NCI-H345 (cell line): Measurements from ENCODE around the gene ZRANB1.

Experiments used
- DNase-seq: peaks from one replicate; lab custom pipeline; 2025; lab: John Stamatoyannopoulos, UW

The ZRANB1 gene

GRCh38 chr10:125020871-125021270, 78.9 kb downstream of the ZRANB1 start:
- no peak for DNase-seq

- DNase-seq = no peak
Observed at GRCh38 chr10:125021686-125022344, 79.9 kb downstream of the ZRANB1 start.

GRCh38 chr10:125022671-125023070, 80.7 kb downstream of the ZRANB1 start:
- DNase-seq = no peak

GRCh38 chr10:125023255-125023654, 81.3 kb downstream of the ZRANB1 start:
- peak; percentile 41 for DNase-seq

- DNase-seq = peak; percentile 71
Observed at GRCh38 chr10:125023862-125024496, 82.1 kb downstream of the ZRANB1 start.

- peak; percentile 34 for DNase-seq
Observed at GRCh38 chr10:125024497-125025234, 82.7 kb downstream of the ZRANB1 start.

GRCh38 chr10:125025341-125025740, 83.4 kb downstream of the ZRANB1 start:
- no peak for DNase-seq

- DNase-seq = no peak
Observed at GRCh38 chr10:125026036-125026931, 84.4 kb downstream of the ZRANB1 start.

GRCh38 chr10:125026974-125027735, 85.2 kb downstream of the ZRANB1 start:
- DNase-seq = no peak

- no peak for DNase-seq
Observed at GRCh38 chr10:125027871-125028869, 86.2 kb downstream of the ZRANB1 start.

GRCh38 chr10:125029584-125030242, 87.8 kb downstream of the ZRANB1 start:
- no peak for DNase-seq

GRCh38 chr10:125030567-125031197, 88.8 kb downstream of the ZRANB1 start:
- DNase-seq = no peak

GRCh38 chr10:125032474-125033020, 90.6 kb downstream of the ZRANB1 start:
- DNase-seq = no peak

GRCh38 chr10:125033146-125033924, 91.4 kb downstream of the ZRANB1 start:
- no peak for DNase-seq

GRCh38 chr10:125034675-125035074, 92.8 kb downstream of the ZRANB1 start:
- no peak for DNase-seq

- no peak for DNase-seq
Observed at GRCh38 chr10:125035136-125035535, 93.2 kb downstream of the ZRANB1 start.

GRCh38 chr10:125035588-125036295, 93.8 kb downstream of the ZRANB1 start:
- DNase-seq = no peak
